Erythroblast (primary cell): ENCODE results near the gene LRRC39.
"Not testable (repeated sequence)": the region's sequence is repeated elsewhere in the genome, so short reads cannot be mapped to it uniquely, and the experiment has no call there.

Experiments used
- GATA1 ChIP-seq: IDR thresholded peaks from 2 replicates; pipeline ENCODE4 v1.6.1; 2011; ENCODE audit warnings: low read depth, mild to moderate bottlenecking, control low read depth, low read length, moderate library complexity
- POLR2A ChIP-seq: IDR thresholded peaks from 2 replicates; pipeline ENCODE4 v1.6.1; 2011; ENCODE audit warnings: mild to moderate bottlenecking, low read length

DNA sequence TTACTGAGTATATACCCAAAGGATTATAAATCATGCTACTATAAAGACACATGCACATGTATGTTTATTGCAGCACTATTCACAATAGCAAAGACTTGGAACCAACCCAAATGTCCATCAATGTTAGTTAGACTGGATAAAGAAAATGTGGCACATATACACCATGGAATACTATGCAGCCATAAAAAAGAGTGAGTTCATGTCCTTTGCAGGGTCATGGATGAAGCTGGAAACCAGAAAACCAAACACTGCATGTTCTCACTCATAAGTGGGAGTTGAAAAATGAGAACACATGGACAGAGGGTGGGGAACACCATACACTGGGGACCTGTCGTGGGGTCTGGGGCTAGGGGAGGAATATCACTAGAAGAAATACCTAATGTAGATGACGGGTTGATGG is 27.5 kb upstream of the LRRC39 start:
- not testable (repeated sequence) for TF ChIP-seq POLR2A, GATA1
